PC-9 (cell line): ENCODE data around the gene GSAP.

ENCODE experiments used
- EZH2 ChIP-seq: fragments of 200-600 bp; sonication (generic); IDR thresholded peaks from 2 replicates; pipeline ENCODE4 v1.8.0; 2017; ENCODE audit warnings: antibody characterized with exemption, low read depth
- TF ChIP-seq, protein P1 (sequence below): fragments of 200-600 bp; sonication (generic); conservative IDR thresholded peaks from 2 replicates; pipeline ENCODE4 v1.6.1; 2017; ENCODE audit warnings: mixed run types, antibody characterized with exemption, mild to moderate bottlenecking, moderate library complexity

DNA sequence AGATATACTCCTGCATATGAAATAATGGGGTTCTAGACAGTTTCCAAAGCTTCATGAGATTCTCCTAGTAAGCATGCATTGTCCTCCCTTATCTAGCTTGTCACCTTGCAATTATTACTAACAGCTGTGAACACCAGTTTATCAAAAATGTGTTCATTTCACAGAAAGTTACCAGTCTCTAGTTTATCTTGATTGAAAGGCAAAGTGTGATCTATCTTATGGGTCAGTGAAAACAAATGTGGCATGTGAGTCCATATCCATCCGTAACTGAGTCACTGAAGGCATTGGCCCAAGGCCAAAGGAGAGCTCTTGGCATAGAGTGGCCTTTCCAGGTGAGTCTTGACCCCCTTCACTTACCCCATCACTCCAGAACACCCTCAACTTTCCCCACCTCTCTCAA is 53.2 kb downstream of the GSAP start:
- TF ChIP-seq, protein P1, sequence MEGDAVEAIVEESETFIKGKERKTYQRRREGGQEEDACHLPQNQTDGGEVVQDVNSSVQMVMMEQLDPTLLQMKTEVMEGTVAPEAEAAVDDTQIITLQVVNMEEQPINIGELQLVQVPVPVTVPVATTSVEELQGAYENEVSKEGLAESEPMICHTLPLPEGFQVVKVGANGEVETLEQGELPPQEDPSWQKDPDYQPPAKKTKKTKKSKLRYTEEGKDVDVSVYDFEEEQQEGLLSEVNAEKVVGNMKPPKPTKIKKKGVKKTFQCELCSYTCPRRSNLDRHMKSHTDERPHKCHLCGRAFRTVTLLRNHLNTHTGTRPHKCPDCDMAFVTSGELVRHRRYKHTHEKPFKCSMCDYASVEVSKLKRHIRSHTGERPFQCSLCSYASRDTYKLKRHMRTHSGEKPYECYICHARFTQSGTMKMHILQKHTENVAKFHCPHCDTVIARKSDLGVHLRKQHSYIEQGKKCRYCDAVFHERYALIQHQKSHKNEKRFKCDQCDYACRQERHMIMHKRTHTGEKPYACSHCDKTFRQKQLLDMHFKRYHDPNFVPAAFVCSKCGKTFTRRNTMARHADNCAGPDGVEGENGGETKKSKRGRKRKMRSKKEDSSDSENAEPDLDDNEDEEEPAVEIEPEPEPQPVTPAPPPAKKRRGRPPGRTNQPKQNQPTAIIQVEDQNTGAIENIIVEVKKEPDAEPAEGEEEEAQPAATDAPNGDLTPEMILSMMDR, result no peak
- no peak for TF ChIP-seq EZH2
